ENCODE data around the gene SYT5. TPM values are rescaled to one million over a fixed set of nuclear protein-coding genes. Genes with fewer than 3 reads are reported as not detected.

SYT5 gene
- total RNA-seq, 2 donors from 2014 or later: 4.3 TPM; not detected in 1

DNA sequence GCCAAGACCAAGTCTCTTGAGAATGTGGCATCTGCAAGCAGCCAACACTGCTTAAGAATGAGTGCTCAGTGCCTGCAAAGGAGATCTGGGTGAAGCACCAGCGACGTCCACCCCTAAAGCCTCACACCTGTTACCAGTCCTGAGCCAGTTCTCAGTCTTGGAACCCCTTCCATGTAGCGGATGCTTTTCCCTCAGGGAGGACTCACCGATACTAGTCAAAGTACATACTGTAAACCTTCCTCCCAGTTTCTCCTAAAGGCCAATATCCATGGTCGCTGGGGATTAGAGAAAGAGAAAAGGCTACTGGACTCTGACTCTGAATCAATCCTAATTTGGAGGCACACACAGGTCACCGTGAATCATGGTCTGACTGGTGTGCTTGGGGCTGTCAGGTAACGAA lies 33.5 kb upstream of the SYT5 start:
- no peaks in the 10 kb centered on the region for H3K4me1 ChIP-seq (replicated peaks)
- TF ChIP-seq POLR2AphosphoS5 (IDR thresholded peaks at IDR 0.05): no peak
- TF ChIP-seq POLR2A (IDR thresholded peaks at IDR 0.05): no peak
- TF ChIP-seq CTCF (IDR thresholded peaks at IDR 0.05): no peak
- H3K27ac ChIP-seq: no peak overlapping the region
- H3K27me3 ChIP-seq (replicated peaks; ENCODE audit: insufficient read depth): peaks cover 5% of the 10 kb centered on the region
- WGBS: 81% methylated on average over 7 of the region's 7 CpGs
- H3K9me3 ChIP-seq: no peaks in the 10 kb centered on the region
- no peaks in the 10 kb centered on the region for H3K36me3 ChIP-seq
- no peak overlapping the region for H3K4me3 ChIP-seq
- intact Hi-C loops (cut with DNase I): no loop called here
- no peak for DNase-seq (ENCODE audit: low spot score)

DNA sequence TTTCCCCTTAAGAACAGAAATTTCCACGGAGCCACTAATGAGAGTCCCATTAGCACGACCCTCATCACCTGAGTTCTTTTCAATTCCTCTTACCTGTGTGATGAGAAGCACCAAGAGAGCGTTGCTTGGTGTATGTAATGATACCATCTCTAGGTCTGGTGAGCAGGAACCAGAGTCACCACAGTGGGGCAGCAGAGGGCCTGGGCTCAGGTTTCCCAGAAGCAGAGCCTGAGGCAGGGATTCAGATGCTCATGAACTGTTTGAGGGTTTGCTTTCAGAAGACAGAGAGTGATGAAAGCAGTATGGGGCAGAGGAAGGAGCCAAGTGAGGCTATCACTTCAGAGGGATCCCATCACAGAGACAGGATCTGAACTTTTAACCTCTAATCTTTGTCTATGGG lies 32.4 kb upstream of the SYT5 start:
- Histone ChIP-seq H3K4me1 (replicated peaks) (no peaks in the 10 kb centered on the region), H3K36me3 (no peaks in the 10 kb centered on the region), H3K27me3 (replicated peaks; ENCODE audit: insufficient read depth) (peaks cover 5% of the 10 kb centered on the region), H3K4me3 (no peak overlapping the region), H3K9me3 (no peaks in the 10 kb centered on the region), H3K27ac (no peak overlapping the region)
- 79% methylated on average over 3 of the region's 3 CpGs for WGBS
- no peak for DNase-seq (ENCODE audit: low spot score)
- intact Hi-C loops (cut with DNase I): no loop called here
- TF ChIP-seq POLR2A (IDR thresholded peaks at IDR 0.05): no peak
- no peak for TF ChIP-seq POLR2AphosphoS5 (IDR thresholded peaks at IDR 0.05)
- no peak for TF ChIP-seq CTCF (IDR thresholded peaks at IDR 0.05)

DNA sequence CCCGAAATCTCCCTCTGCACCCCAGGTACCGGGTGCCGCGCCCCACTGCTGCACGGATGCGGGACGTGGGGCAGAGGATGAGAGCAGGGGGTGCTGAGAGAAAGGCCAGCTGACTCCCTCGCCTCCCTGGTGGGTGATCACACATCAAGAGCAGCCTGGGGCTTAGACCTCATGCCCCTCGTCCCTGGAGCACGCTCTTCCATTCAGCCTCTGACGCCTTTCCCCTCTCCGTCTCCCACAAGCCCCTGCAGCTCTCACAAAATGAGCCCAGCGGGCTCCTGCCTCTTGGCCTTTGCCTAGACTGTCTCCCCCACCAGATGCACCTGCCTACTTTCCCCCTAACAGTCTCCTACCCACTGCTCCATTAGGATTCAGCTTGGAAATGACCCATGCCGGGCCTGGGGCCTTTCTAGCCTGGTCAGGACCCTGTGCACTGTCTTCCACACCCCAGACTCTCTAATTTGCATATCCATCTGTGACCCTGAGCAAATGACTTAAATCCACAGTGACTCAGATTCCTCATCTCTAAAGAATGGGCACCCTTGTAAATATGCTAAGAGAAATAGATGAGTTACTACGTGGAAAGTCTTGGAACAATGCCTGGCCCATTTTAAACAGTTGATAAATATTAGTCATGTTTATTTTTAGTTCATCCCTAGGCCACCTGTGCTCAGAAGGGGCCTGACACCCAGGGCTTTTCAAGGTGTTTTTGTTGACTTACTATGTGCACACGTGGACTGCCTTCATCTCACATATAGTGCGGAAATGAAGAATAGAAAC lies 29.8 kb upstream of the SYT5 start:
- H3K27ac ChIP-seq: no peak overlapping the region
- intact Hi-C loops (cut with DNase I): no loop called here

GRCh38 chr19:55208880-55209692 lies 29.0 kb upstream of the SYT5 start, which contains the start of gene PTPRH:
PTPRH (minus strand) TSS chr19:55209501; CDS start chr19:55209433, 68 bp downstream.
- no peak for TF ChIP-seq POLR2AphosphoS5 (IDR thresholded peaks at IDR 0.05)
- TF ChIP-seq CTCF (IDR thresholded peaks at IDR 0.05): no peak
- TF ChIP-seq POLR2A (IDR thresholded peaks at IDR 0.05): no peak
- no peaks in the 10 kb centered on the region for H3K27me3 ChIP-seq (replicated peaks; ENCODE audit: insufficient read depth)
- no peaks in the 10 kb centered on the region for H3K36me3 ChIP-seq
- H3K4me1 ChIP-seq (replicated peaks): no peaks in the 10 kb centered on the region
- H3K27ac ChIP-seq: no peak within 1 kb of the TSS
- intact Hi-C loops (cut with DNase I): no loop called here
- no peaks in the 10 kb centered on the region for H3K9me3 ChIP-seq
- DNase-seq (ENCODE audit: low spot score): no peak
- H3K4me3 ChIP-seq: no peak within 1 kb of the TSS
- 59% methylated on average over 17 of the region's 18 CpGs for WGBS

More for the DNA sequence above, 29.8 kb upstream of the SYT5 start:
- Histone ChIP-seq H3K36me3 (no peaks in the 10 kb centered on the region), H3K4me3 (no peak overlapping the region), H3K9me3 (no peaks in the 10 kb centered on the region), H3K4me1 (replicated peaks) (no peaks in the 10 kb centered on the region), H3K27me3 (replicated peaks; ENCODE audit: insufficient read depth) (peaks cover 4% of the 10 kb centered on the region)
- TF ChIP-seq CTCF (IDR thresholded peaks at IDR 0.05) (no peak), POLR2A (IDR thresholded peaks at IDR 0.05) (no peak), POLR2AphosphoS5 (IDR thresholded peaks at IDR 0.05) (no peak)
- DNase-seq (ENCODE audit: low spot score): no peak
- 58% methylated on average over 17 of the region's 17 CpGs for WGBS

Data from prostate gland (tissue), 2 donors.